Measurements from ENCODE around the gene FBXL17.

FBXL17 gene

DNA sequence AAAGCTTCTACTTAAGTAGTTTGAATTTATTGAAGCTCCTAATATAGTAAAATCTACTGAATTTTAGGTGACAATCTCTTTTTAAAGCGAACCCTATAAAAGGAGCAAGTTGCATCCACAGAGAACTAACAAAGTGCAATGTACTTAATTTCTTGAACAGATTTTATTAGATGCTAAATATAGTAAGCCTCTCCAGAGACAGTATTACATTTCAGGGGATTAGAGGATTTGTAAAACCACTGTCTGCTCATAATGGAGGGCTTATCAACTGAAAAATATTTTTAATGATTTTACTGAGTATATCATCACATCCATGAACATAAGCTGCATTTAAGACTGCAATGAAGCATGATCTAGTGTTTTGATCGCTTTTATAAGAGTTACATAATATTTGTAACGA is 481.2 kb downstream of the FBXL17 start:
- no peak for DNase-seq (ENCODE audit: low read depth)

DNA sequence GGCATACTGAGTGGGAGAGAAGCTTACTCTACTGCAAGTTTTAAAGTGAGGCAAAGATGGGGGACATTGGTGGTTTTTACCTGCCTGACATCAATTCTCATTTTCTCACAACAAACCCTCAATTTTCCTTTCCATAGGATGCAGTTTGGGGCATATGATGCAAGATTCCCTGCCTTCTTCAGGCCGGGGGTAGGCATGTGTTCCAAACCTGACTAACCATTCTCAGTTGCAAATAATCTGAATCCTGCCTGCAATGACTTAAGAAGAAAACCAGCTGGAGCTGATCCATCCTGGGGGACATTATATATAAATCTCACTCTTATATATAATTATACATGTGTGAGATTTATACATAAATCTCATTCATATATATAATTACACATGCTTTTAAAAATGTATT is 487.5 kb downstream of the FBXL17 start:
- DNase-seq (ENCODE audit: low read depth), result no peak

DNA sequence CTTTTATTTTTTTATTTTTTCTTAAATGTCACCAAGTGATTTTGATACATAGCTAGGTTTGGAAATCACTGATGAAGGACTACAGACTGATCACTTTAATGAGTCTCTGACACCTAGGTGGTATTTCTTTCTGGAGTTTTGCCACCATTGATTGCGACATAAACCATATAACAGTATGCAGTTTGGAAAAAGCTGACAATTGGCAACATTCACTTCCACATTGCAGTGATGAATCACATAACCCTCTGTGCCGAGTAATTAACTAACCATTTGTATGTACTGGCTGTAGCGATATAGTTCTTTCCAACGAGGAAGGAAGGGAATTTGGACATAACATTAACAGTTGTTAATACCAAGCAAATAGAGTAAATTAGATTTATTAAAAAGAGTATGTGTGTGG is 488.3 kb downstream of the FBXL17 start:
- DNase-seq (ENCODE audit: low read depth), result peak; percentile 59

DNA sequence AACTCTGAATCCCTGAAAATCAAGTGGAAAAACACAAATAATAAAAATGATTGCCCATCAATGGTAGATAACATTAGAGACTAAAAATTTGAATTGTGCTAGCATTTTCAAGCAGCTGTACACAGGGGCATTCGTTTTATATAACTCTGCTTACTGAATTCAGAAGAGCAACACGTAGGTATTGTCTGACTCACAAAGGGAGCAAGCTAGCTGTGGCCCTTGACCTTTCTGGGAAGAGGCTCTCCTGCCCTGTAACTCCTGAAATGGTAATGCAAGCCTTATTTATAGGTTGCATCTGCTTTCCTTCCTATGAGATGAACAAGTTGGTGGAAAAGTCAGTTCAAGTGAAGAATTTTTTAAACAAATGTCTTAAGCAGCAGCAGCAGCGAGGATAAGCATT is 492.5 kb downstream of the FBXL17 start:
- no peak for DNase-seq (ENCODE audit: low read depth)

DNA sequence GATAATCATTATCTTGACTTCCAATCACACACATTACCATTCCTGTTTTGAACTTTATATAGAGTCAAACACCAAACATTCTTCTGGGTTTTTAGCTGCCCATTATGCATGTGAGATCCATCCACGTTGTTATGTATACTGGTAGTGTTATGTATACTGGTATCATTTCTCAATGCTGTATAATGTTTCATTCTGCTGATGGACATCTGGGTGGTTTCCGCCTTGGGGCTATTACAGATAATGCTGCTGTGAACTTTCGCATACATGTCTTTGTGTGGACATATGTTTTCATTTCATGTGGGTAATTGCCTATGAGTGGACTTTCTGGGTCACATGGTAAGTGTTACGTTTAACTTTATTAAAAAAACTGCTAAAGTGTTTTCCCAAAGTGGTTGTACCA is 493.4 kb downstream of the FBXL17 start:
- DNase-seq (ENCODE audit: low read depth), result no peak

- DNase-seq (ENCODE audit: low read depth), result no peak
These were observed 494.5 kb downstream of the FBXL17 start for GRCh38 chr5:107887166-107887943.

GRCh38 chr5:107885601-107886000 is 496.3 kb downstream of the FBXL17 start:
- no peak for DNase-seq (ENCODE audit: low read depth)

DNA sequence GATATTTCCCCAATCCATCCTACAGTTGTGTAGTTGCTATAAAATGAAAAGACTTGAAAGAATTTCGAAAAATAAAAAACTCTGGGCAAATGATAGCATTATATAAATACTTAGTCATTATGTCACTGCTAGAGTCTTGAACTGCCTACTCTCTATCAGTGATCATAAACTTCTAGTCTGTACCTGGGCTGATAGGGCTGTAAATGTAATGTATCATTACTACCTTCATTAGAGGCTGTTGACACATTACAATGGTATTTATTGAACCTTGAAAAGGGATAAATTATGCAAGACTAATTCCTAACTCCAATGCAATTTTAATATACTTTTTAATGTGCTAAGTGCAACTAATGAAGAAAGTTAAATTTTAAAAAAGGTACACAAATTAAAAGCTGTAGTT is 497.0 kb downstream of the FBXL17 start:
- DNase-seq (ENCODE audit: low read depth), result no peak

- no peak for DNase-seq (ENCODE audit: low read depth)
These were observed 503.2 kb downstream of the FBXL17 start for GRCh38 chr5:107878661-107879060.

- DNase-seq (ENCODE audit: low read depth), result no peak
These were observed 505.0 kb downstream of the FBXL17 start for GRCh38 chr5:107876906-107877305.

DNA sequence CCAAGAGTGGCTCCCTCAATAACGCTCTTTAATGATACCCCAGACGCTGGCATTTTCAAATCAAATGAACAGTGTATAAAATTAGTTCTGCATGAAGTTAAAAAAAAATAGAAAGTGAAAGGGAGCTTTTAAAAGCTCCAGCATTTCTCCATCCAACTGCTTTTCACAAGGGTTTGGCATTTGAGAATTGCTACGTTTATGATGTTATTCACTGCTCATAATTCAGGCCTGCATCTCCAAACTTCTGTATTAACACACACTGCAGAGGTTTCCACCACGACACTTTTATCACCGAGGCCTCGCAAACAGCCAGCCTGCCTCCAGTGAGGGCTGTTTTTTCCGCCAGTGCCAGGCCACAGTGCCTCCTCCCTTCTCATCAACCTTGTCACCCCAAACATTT is 505.6 kb downstream of the FBXL17 start:
- no peak for DNase-seq (ENCODE audit: low read depth)

DNA sequence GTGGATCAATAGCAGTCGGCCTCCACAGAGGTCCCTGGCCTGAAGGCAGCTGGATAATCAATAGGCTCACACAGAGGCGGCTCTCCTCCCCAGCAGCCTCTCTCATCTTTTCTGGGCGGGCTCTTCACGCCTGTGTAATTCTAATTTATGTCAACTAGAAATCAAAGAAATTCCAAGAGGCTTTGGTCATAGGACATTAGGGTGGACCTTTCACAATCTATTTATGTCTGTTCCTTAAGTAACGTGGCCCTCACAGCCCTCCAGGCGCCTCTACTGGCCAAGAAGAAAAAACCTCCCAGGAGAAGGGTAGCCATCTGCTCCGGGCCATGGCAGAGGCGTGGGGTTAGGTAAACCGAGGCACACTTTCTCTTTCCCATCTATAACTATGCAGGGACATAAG is 506.1 kb downstream of the FBXL17 start:
- peak; percentile 45 for DNase-seq (ENCODE audit: low read depth)

DNA sequence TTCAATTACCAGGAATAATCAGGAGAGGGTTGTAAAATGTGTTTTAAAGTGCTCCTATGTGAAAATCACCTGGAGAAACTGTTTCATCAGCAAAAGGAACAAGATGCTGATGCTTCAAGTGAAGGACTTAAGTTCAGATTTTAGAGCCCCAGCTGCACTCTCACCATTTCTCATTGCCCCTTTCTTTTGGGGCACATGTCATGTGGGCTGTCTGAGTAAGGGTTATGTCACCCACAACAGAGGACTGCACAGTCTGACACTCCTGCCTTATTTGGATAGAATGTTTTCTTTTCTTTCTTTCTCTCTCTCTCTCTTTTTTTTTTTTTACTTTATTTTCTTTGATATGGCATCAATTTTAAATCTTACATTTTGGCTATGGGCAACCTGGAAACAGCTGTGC is 507.1 kb downstream of the FBXL17 start:
- DNase-seq (ENCODE audit: low read depth), result peak; percentile 32

DNA sequence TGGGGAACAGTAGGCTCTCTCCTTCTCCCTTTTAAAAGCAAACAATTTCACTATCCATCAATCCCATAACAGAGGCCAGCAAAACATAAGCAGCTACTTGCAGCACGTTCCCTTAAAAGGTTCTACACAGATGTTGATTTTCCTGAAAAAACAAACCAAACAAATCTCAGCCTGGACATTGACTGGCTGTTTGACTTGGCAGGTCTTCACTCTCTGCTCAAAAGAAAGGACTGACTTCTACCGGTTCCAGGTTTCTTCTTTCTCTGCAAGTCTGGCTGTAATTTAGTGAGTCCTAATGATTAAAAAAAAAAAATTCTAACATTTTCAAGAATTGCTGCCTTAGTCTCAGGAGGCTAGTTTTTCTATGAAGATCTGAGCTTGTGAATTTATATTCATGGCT is 508.0 kb downstream of the FBXL17 start:
- DNase-seq (ENCODE audit: low read depth), result no peak

GRCh38 chr5:107871023-107871422 is 510.9 kb downstream of the FBXL17 start:
- DNase-seq (ENCODE audit: low read depth), result no peak

DNA sequence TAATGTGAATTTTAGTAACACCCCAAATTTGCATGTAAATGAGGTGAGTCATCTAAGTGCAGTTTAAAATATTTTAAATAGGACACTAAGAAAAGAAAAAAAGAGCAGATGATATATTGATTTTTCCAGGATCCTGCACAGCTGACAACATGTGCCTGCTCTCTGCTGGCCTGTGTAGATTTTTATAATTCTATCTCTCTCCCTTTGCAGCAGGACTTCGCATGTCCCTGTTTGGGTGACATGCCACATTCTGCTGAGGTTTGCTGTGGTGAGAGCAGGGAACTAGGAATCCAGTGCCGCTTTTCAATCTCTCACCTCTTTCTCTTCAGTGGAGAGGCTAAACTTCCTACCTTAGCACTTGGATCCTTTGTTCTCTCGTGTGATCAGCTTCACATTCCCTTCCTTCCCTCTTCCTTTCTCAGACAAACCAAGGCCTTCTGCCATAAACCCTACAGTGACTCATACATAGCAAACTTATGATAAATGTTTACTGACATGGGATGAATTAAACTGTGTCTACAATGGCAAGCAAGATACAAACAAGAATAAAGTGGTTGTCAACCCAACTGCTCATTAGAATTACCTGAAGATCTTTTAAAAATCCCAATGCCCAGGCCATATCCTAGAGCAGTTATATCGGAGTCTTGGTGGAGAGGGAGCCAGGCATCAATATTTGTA is 512.3 kb downstream of the FBXL17 start:
- peak; percentile 86 for DNase-seq (ENCODE audit: low read depth)

GRCh38 chr5:107868650-107869409 is 513.1 kb downstream of the FBXL17 start:
- DNase-seq (ENCODE audit: low read depth), result no peak

GRCh38 chr5:107867266-107867665 is 514.6 kb downstream of the FBXL17 start:
- peak; percentile 11 for DNase-seq (ENCODE audit: low read depth)

GRCh38 chr5:107864793-107865192 is 517.1 kb downstream of the FBXL17 start:
- peak; percentile 67 for DNase-seq (ENCODE audit: low read depth)

DNA sequence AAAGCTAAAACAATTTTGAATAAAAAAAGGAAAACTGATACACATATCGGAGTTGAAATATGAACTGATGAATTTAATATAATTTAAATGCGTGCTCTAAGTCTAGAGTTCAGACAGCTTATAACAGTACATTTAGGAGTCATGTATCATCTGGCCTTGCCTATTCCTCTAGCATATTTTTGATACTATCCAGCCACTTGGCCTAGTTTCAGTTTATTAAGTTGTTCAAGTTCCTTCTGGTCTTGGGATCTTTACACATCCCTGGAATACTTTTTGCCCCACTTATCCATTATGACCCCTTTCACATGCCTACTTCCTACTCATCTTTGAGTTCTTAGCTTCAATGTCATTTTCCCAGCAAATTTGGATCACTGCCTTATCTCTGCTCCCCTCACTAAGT is 518.8 kb downstream of the FBXL17 start:
- no peak for DNase-seq (ENCODE audit: low read depth)

- DNase-seq (ENCODE audit: low read depth), result no peak
These were observed 520.3 kb downstream of the FBXL17 start for GRCh38 chr5:107861565-107861964.

DNA sequence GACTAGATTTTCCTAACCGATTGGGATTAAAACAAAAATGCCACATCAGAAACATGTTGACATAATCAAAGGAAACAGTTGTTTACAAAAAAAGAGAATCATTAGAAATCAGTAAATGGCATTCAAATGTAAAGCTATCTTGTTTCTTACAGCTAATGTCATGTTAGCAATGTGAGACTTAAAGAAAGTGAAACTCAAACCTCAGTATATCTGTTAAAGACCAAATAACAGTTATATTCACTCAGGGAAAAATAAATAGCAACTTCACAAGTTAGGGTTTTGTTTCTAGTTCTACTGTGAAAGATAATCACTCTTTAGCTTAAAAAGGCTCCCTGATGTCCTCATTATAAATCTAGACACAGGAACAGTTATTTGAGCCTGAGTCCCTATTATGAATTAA is 521.9 kb downstream of the FBXL17 start:
- no peak for DNase-seq (ENCODE audit: low read depth)

DNA sequence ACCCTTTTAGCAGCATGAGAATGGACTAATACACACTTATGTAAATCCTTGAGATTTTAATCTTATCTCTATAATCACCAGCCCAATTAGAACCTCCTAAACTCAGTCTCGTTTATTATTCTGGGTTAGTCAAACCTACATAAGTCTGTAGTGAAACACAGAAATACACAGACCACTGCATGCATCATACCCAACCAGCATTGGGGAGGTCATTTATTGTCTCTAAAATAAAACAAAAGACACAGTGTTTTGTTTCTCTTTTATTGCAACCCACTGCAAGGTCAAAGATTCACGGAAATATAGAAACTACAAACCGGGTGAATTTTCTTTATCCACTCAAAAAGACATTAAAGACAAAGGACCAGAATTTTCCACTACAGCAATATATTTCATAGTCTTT is 523.1 kb downstream of the FBXL17 start:
- DNase-seq (ENCODE audit: low read depth), result no peak

Measured in EH (cell line).